ENCODE measurements around the gene WDPCP.

WDPCP gene

DNA sequence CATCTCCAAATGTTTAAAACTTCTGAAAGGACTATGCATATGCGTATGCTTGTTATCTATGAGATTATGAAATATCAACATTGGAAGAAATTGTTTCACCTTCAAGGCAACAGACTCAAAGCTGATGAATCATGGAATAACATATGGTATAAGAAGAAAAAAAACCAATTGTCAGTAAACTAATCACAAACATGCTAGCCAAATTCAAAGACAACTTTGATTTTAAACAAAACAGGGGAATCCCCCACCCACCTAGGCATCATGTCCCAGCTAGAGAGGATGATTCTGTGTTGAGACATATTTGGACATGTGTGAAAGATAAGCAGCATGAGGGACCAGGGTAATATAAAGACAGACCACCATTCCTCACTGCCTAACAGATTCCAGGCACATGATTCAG, 147.7 kb downstream of the WDPCP start:
- no CpG with 5 or more reads among the region's 1 CpG for WGBS
- Histone ChIP-seq H3K9me3 (ENCODE audit: insufficient read depth, low read depth, low read length) (no peaks in the 10 kb centered on the region), H3K9ac (ENCODE audit: low read depth, low read length) (no peak overlapping the region), H3K27ac (ENCODE audit: low read depth, low read length) (no peak overlapping the region), H3K4me1 (ENCODE audit: insufficient read depth, low read length) (peaks cover 14% of the 10 kb centered on the region; the same call in 1 of the 2 replicates), H3K4me3 (ENCODE audit: low read length) (no peak overlapping the region), H3K27me3 (ENCODE audit: insufficient read depth, low read length) (no peaks in the 10 kb centered on the region), H3K36me3 (ENCODE audit: insufficient read depth, low read length) (no peaks in the 10 kb centered on the region)

DNA sequence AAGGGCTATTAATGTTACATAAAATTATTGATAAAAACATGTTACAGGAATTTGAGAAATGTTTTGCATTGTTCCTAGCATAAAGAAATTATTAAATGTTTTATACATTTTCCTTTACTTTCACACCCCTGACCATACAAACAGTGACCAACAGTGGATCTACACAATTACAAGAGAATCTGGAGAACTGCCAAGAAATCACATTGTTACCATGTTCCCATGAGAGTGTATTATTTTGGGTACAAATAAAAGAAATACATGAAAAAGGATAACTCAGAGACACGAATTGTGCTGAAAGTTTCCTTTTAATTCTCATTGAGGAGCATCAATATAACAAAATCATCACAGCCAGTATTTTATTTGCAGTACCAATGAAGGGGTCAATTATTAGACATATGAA, 150.1 kb downstream of the WDPCP start:
- Histone ChIP-seq H3K9me3 (ENCODE audit: insufficient read depth, low read depth, low read length) (no peaks in the 10 kb centered on the region), H3K9ac (ENCODE audit: low read depth, low read length) (no peak overlapping the region), H3K4me1 (ENCODE audit: insufficient read depth, low read length) (peaks cover 14% of the 10 kb centered on the region; the same call in 1 of the 2 replicates), H3K36me3 (ENCODE audit: insufficient read depth, low read length) (no peaks in the 10 kb centered on the region), H3K4me3 (ENCODE audit: low read length) (no peak overlapping the region), H3K27me3 (ENCODE audit: insufficient read depth, low read length) (no peaks in the 10 kb centered on the region), H3K27ac (ENCODE audit: low read depth, low read length) (no peak overlapping the region)
- WGBS, result no CpG with 5 or more reads among the region's 1 CpG

DNA sequence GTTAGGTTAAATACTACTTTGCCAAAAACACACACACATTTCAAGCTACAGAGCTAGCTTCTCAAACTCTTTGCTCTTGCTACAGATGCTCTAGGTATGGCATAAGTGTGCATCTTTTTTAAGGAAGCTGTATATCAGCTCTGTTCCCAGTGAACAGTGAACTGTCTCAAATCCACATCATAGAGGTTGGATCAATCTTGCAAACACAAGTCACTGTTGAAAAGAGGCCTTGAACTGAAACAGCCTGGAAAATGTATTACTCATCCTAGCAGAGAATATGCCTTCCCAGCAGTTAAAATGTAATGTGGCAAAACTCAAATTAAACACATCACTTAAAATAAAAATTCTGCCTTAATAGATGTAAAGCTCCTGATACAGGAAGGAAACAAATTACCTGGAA, 151.8 kb downstream of the WDPCP start:
- no peaks in the 10 kb centered on the region for H3K27me3 ChIP-seq (ENCODE audit: insufficient read depth, low read length)
- H3K9me3 ChIP-seq (ENCODE audit: insufficient read depth, low read depth, low read length), result no peaks in the 10 kb centered on the region
- no peaks in the 10 kb centered on the region for H3K36me3 ChIP-seq (ENCODE audit: insufficient read depth, low read length)
- H3K27ac ChIP-seq (ENCODE audit: low read depth, low read length), result no peak overlapping the region
- no peak overlapping the region for H3K9ac ChIP-seq (ENCODE audit: low read depth, low read length)
- peaks cover 14% of the 10 kb centered on the region; the same call in 1 of the 2 replicates for H3K4me1 ChIP-seq (ENCODE audit: insufficient read depth, low read length)
- no peak overlapping the region for H3K4me3 ChIP-seq (ENCODE audit: low read length)

DNA sequence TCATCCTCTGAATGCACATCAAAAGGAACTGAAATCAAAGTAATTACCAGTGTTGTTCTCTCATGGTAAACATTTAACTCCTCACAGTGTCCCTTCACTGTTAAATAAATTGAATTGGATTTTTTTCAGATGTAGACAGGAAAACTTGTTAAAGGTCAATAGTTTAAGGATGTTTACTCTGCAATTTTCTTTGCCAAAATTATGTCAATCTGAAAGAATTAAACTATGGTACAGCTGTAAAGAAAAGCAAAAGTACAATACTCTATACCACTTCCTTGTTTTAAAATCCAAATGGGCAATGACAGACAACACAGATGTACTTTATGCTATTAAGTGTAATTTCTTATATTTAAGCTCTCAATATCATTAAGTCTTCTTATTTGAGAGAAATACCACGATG, 153.2 kb downstream of the WDPCP start:
- WGBS, result no CpG with 5 or more reads among the region's 1 CpG
- H3K9ac ChIP-seq (ENCODE audit: low read depth, low read length), result no peak overlapping the region
- no peaks in the 10 kb centered on the region for H3K27me3 ChIP-seq (ENCODE audit: insufficient read depth, low read length)

GRCh38 chr2:63434024-63435001, 154.0 kb downstream of the WDPCP start:
- H3K9ac ChIP-seq (ENCODE audit: low read depth, low read length), result no peak overlapping the region
- no peaks in the 10 kb centered on the region for H3K27me3 ChIP-seq (ENCODE audit: insufficient read depth, low read length)
- H3K4me1 ChIP-seq (ENCODE audit: insufficient read depth, low read length), result no peaks in the 10 kb centered on the region
- WGBS, result 93% methylated on average over 11 of the region's 12 CpGs
- no peaks in the 10 kb centered on the region for H3K36me3 ChIP-seq (ENCODE audit: insufficient read depth, low read length)
- H3K27ac ChIP-seq (ENCODE audit: low read depth, low read length), result no peak overlapping the region
- H3K4me3 ChIP-seq (ENCODE audit: low read length), result no peak overlapping the region
- no peaks in the 10 kb centered on the region for H3K9me3 ChIP-seq (ENCODE audit: insufficient read depth, low read depth, low read length)

More for the DNA sequence above, 153.2 kb downstream of the WDPCP start:
- H3K4me1 ChIP-seq (ENCODE audit: insufficient read depth, low read length), result peaks cover 4% of the 10 kb centered on the region; the same call in 1 of the 2 replicates
- H3K36me3 ChIP-seq (ENCODE audit: insufficient read depth, low read length), result no peaks in the 10 kb centered on the region
- H3K4me3 ChIP-seq (ENCODE audit: low read length), result no peak overlapping the region
- H3K27ac ChIP-seq (ENCODE audit: low read depth, low read length), result no peak overlapping the region
- no peaks in the 10 kb centered on the region for H3K9me3 ChIP-seq (ENCODE audit: insufficient read depth, low read depth, low read length)

- H3K4me3 ChIP-seq (ENCODE audit: low read length), result no peak overlapping the region
- H3K27ac ChIP-seq (ENCODE audit: low read depth, low read length), result no peak overlapping the region
- H3K36me3 ChIP-seq (ENCODE audit: insufficient read depth, low read length), result no peaks in the 10 kb centered on the region
- H3K27me3 ChIP-seq (ENCODE audit: insufficient read depth, low read length), result no peaks in the 10 kb centered on the region
- no peaks in the 10 kb centered on the region for H3K9me3 ChIP-seq (ENCODE audit: insufficient read depth, low read depth, low read length)
- H3K9ac ChIP-seq (ENCODE audit: low read depth, low read length), result no peak overlapping the region
- H3K4me1 ChIP-seq (ENCODE audit: insufficient read depth, low read length), result no peaks in the 10 kb centered on the region
These were observed 155.9 kb downstream of the WDPCP start for GRCh38 chr2:63432373-63432772.

- Histone ChIP-seq H3K36me3 (ENCODE audit: insufficient read depth, low read length) (no peaks in the 10 kb centered on the region), H3K9me3 (ENCODE audit: insufficient read depth, low read depth, low read length) (peaks cover 12% of the 10 kb centered on the region), H3K9ac (ENCODE audit: low read depth, low read length) (no peak overlapping the region), H3K27ac (ENCODE audit: low read depth, low read length) (no peak overlapping the region), H3K4me3 (ENCODE audit: low read length) (no peak overlapping the region), H3K27me3 (ENCODE audit: insufficient read depth, low read length) (no peaks in the 10 kb centered on the region), H3K4me1 (ENCODE audit: insufficient read depth, low read length) (no peaks in the 10 kb centered on the region)
These were observed 162.7 kb downstream of the WDPCP start for GRCh38 chr2:63425606-63426005.

DNA sequence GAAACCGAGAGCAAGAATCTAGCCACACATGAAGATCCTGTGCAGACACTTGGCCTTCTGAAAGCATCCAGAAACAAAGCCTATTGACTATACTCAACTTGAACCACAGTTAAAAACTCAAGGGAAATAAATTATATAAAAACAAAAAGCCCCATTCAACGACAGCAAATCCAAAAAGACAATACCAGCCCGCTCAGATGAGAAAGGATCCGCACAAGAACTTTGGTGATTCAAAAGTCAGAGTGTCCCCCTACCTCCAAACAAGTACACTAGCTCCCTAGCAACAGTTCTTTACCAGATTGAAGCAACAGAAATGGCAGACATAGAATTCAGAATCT, 163.2 kb downstream of the WDPCP start:
- Histone ChIP-seq H3K9ac (ENCODE audit: low read depth, low read length) (no peak overlapping the region), H3K4me3 (ENCODE audit: low read length) (no peak overlapping the region), H3K27ac (ENCODE audit: low read depth, low read length) (no peak overlapping the region), H3K36me3 (ENCODE audit: insufficient read depth, low read length) (no peaks in the 10 kb centered on the region), H3K27me3 (ENCODE audit: insufficient read depth, low read length) (no peaks in the 10 kb centered on the region), H3K9me3 (ENCODE audit: insufficient read depth, low read depth, low read length) (peaks cover 12% of the 10 kb centered on the region), H3K4me1 (ENCODE audit: insufficient read depth, low read length) (no peaks in the 10 kb centered on the region)
- WGBS, result 77% methylated on average over 4 of the region's 4 CpGs

DNA sequence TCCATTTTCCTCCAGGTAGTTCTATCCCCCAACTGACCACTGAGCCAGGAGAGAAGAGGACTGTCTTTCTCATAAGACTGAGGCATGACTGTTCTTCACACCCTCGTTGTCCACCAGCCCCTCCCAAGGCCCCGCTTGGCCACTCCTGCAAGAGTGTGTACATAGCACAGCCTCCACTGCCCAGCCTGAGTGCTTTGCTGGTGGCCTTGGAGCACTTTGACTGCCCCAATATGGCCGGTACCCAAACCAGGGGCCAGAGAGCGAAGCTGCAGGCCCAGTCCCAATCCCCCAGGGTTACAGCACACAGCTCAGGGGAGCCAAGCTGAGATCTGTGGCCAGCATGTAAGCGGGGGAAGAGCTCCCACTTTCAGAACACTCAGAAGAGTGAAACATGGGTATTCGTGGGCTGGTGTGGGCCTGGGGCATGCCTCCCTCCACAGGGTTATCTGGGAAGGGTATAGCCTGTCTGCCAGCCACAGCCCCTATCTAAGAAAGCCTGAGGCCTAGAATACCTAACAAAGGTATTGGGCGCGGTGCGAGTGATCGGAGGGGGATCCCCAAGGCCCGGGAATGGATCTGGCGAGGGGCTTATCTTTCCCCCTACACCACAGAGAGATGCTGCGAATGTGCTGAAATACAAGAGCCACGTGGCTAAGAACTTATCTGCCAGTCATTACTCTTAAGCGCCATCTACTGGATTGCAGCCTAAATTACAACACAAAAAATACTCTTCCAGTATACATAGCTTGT, 163.8 kb downstream of the WDPCP start:
- no peak overlapping the region for H3K4me3 ChIP-seq (ENCODE audit: low read length)
- H3K4me1 ChIP-seq (ENCODE audit: insufficient read depth, low read length), result no peaks in the 10 kb centered on the region
- peaks cover 12% of the 10 kb centered on the region for H3K9me3 ChIP-seq (ENCODE audit: insufficient read depth, low read depth, low read length)
- WGBS, result 76% methylated on average over 15 of the region's 15 CpGs
- H3K27ac ChIP-seq (ENCODE audit: low read depth, low read length), result no peak overlapping the region
- no peaks in the 10 kb centered on the region for H3K27me3 ChIP-seq (ENCODE audit: insufficient read depth, low read length)
- H3K36me3 ChIP-seq (ENCODE audit: insufficient read depth, low read length), result no peaks in the 10 kb centered on the region
- no peak overlapping the region for H3K9ac ChIP-seq (ENCODE audit: low read depth, low read length)

DNA sequence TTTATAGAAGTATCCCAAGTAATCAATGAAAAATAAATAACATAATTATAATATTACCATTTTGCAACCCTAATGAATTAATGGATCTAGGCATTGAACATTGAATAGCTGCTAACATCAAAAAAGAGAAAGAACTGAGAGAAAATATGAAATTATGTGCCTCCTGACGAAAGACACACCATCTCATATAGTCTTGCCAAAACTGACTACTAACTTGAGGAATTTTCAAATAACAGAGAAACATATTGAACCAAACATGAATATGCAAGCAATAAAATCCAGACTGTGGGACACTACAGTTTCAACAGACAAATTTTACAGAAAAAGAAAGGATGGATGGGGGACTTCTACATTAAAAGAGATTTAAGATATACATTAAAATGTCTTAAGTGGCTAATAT, 165.7 kb downstream of the WDPCP start:
- Histone ChIP-seq H3K27me3 (ENCODE audit: insufficient read depth, low read length) (no peaks in the 10 kb centered on the region), H3K4me1 (ENCODE audit: insufficient read depth, low read length) (no peaks in the 10 kb centered on the region), H3K9me3 (ENCODE audit: insufficient read depth, low read depth, low read length) (peaks cover 12% of the 10 kb centered on the region), H3K9ac (ENCODE audit: low read depth, low read length) (no peak overlapping the region), H3K36me3 (ENCODE audit: insufficient read depth, low read length) (no peaks in the 10 kb centered on the region), H3K4me3 (ENCODE audit: low read length) (no peak overlapping the region), H3K27ac (ENCODE audit: low read depth, low read length) (no peak overlapping the region)
- 100% methylated on average over 1 of the region's 1 CpG for WGBS

DNA sequence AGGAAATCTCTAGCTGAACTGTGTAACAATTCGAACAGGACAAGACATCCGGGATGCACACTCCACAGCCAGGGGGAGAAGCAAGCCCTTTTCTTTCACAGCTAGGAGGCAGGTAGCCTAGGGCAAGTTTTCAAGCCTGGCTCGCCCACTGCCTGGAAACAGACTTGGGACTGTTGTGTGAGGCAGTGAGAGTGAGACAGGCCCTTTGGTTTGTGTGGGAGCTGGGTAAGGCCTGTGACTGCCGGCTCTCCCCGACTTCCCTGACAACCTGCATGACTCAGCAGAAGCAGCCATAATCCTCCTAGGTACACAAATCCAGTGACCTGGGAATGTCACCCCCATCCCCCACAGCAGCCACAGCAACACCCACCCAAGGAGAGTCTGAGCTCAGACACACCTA, 179.7 kb downstream of the WDPCP start:
- Histone ChIP-seq H3K4me1 (ENCODE audit: insufficient read depth, low read length) (0 out of 2 replicates have a peak, but pooled peaks cover 4% of the 10 kb centered on the region), H3K9me3 (ENCODE audit: insufficient read depth, low read depth, low read length) (no peaks in the 10 kb centered on the region), H3K4me3 (ENCODE audit: low read length) (no peak overlapping the region), H3K27me3 (ENCODE audit: insufficient read depth, low read length) (no peaks in the 10 kb centered on the region), H3K27ac (ENCODE audit: low read depth, low read length) (no peak overlapping the region), H3K36me3 (ENCODE audit: insufficient read depth, low read length) (peaks cover 4% of the 10 kb centered on the region; the same call in 1 of the 2 replicates), H3K9ac (ENCODE audit: low read depth, low read length) (no peak overlapping the region)
- 90% methylated on average over 5 of the region's 5 CpGs for WGBS

Measured in HUES64 (cell line).